ENCODE measurements around the gene EHBP1.

EHBP1 gene

GRCh38 chr2:62822549-62822948 lies 117.0 kb downstream of the EHBP1 start:
- no peak for DNase-seq (ENCODE audit: low spot score)

- no peak for DNase-seq (ENCODE audit: low spot score)
These were observed 118.9 kb downstream of the EHBP1 start for GRCh38 chr2:62824388-62824787.

GRCh38 chr2:62826141-62826540 lies 120.6 kb downstream of the EHBP1 start:
- no peak for DNase-seq (ENCODE audit: low spot score)

GRCh38 chr2:62826953-62827675 lies 121.6 kb downstream of the EHBP1 start:
- DNase-seq (ENCODE audit: low spot score) = no peak

- no peak for DNase-seq (ENCODE audit: low spot score)
These were observed 126.2 kb downstream of the EHBP1 start for GRCh38 chr2:62831729-62832128.

GRCh38 chr2:62844311-62845090 lies 139.0 kb downstream of the EHBP1 start:
- no peak for DNase-seq (ENCODE audit: low spot score)

- no peak for DNase-seq (ENCODE audit: low spot score)
These were observed 139.7 kb downstream of the EHBP1 start for GRCh38 chr2:62845256-62845655.

GRCh38 chr2:62852254-62852653 lies 146.7 kb downstream of the EHBP1 start:
- DNase-seq (ENCODE audit: low spot score) = no peak

- DNase-seq (ENCODE audit: low spot score) = no peak
These were observed 149.3 kb downstream of the EHBP1 start for GRCh38 chr2:62854600-62855514.

GRCh38 chr2:62856228-62857040 lies 150.9 kb downstream of the EHBP1 start:
- no peak for DNase-seq (ENCODE audit: low spot score)

- no peak for DNase-seq (ENCODE audit: low spot score)
These were observed 151.8 kb downstream of the EHBP1 start for GRCh38 chr2:62857139-62857931.

- DNase-seq (ENCODE audit: low spot score) = no peak
These were observed 152.8 kb downstream of the EHBP1 start for GRCh38 chr2:62858231-62858832.

- DNase-seq (ENCODE audit: low spot score) = no peak
These were observed 163.4 kb downstream of the EHBP1 start for GRCh38 chr2:62868947-62869346.

GRCh38 chr2:62870966-62871365 lies 165.5 kb downstream of the EHBP1 start:
- DNase-seq (ENCODE audit: low spot score) = no peak

GRCh38 chr2:62871506-62871905 lies 166.0 kb downstream of the EHBP1 start:
- no peak for DNase-seq (ENCODE audit: low spot score)

- DNase-seq (ENCODE audit: low spot score) = no peak
These were observed 168.1 kb downstream of the EHBP1 start for GRCh38 chr2:62873603-62874002.

- no peak for DNase-seq (ENCODE audit: low spot score)
These were observed 169.4 kb downstream of the EHBP1 start for GRCh38 chr2:62874881-62875383.

- no peak for DNase-seq (ENCODE audit: low spot score)
These were observed 175.8 kb downstream of the EHBP1 start for GRCh38 chr2:62881162-62881795.

GRCh38 chr2:62883629-62884028 lies 178.1 kb downstream of the EHBP1 start:
- no peak for DNase-seq (ENCODE audit: low spot score)

GRCh38 chr2:62884086-62884485 lies 178.6 kb downstream of the EHBP1 start:
- no peak for DNase-seq (ENCODE audit: low spot score)
